ENCODE measurements around the gene FAF1. TPM values are rescaled to one million over a fixed set of nuclear protein-coding genes. Genes with fewer than 3 reads are reported as not detected.

FAF1 gene
- total and polyA plus RNA-seq, 2 donors (not counting 3 experiments of a cell fraction or from before 2014, with no cell fraction given), result 9.0 to 57.6 TPM

DNA sequence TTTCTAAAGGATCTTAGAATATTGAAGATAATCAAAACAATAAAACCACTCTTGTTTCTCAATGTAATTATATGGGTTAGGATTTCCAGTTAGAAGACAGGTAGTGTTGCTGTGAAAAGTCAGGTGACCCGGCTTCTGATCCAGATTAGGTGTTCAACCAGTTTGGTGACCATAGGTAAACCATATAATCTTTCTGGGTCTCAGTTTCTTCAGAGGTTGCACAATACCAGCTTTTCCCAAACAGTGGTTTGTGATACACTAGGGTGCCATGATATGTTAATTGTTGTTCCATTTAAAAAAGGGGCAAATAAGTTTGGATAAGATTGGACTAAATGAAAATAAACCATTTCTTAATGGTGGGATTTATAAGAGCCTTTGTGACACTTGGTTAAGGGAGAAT is 472.3 kb downstream of the FAF1 start:
- ChIA-PET CTCF (interaction anchor here (1.5 kb wide), 1 partner anchor 33 kb away, joined by 3 read pairs; no protein-coding TSS in a partner anchor), POLR2A (no interaction called here)
- no TSS peak for BruUV-seq (replicated peaks)
- dilution Hi-C loops (cut with MboI; ENCODE audit: extremely low pct_ligation_motif_present, low sequenced_read_pairs) (no loop called here), intact Hi-C loops (cut with micrococcal nuclease) (no loop called here)
- DNase-seq (ENCODE audit: low read depth, low spot score) (no peak), FAIRE-seq (no peak)
- Histone ChIP-seq H3K27ac (ENCODE audit: insufficient read depth, low read depth, low read length) (no peak overlapping the region), H3K36me3 (ENCODE audit: control insufficient read depth in 2 of 2, extremely low read depth in 1 of 2, insufficient read depth in 2 of 2, low read length in 2 of 2) (peaks cover 0 to 1% of the 10 kb centered on the region in 2 experiments), H3K4me3 (replicated peaks in 1 of 3; ENCODE audit: insufficient read depth in 1 of 3, low read depth in 1 of 3, low read length in 3 of 3) (no peak overlapping the region), H3K4me1 (ENCODE audit: control insufficient read depth, extremely low read depth, insufficient read depth, low read length) (no peaks in the 10 kb centered on the region), H3K27me3 (ENCODE audit: control insufficient read depth in 2 of 2, insufficient read depth in 2 of 2, low read length in 2 of 2) (no peaks in the 10 kb centered on the region), H3K79me2 (ENCODE audit: control insufficient read depth, insufficient read depth, low read length) (no peaks in the 10 kb centered on the region), H3K9me1 (replicated peaks; ENCODE audit: control insufficient read depth, extremely low read depth, insufficient read depth, low read length) (peaks cover 3% of the 10 kb centered on the region), H2AFZ (ENCODE audit: low read depth, low read length) (no peak overlapping the region), H3K9me3 (replicated peaks; ENCODE audit: control insufficient read depth, insufficient read depth, low read length) (no peaks in the 10 kb centered on the region), H4K20me1 (replicated peaks; ENCODE audit: control insufficient read depth, extremely low read depth, insufficient read depth, low read length) (peaks cover 2% of the 10 kb centered on the region), H3K4me2 (ENCODE audit: insufficient read depth, low read length) (no peak overlapping the region), H3K9ac (replicated peaks; ENCODE audit: extremely low read depth, insufficient read depth, low read length) (no peak overlapping the region)
- TF ChIP-seq, protein P1, sequence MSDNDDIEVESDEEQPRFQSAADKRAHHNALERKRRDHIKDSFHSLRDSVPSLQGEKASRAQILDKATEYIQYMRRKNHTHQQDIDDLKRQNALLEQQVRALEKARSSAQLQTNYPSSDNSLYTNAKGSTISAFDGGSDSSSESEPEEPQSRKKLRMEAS (IDR thresholded peaks at IDR 0.05; ENCODE audit: insufficient read depth, insufficient read length), result no peak
- no peak for TF ChIP-seq JUN (IDR thresholded peaks at IDR 0.05; ENCODE audit: borderline replicate concordance, insufficient read depth, insufficient read length, low read depth)
- no peak for TF ChIP-seq FOS (IDR thresholded peaks at IDR 0.05; ENCODE audit: borderline replicate concordance, insufficient read depth, low read length)
- no peak for TF ChIP-seq POLR2AphosphoS5 (IDR thresholded peaks at IDR 0.05; ENCODE audit: insufficient read depth, low read depth, low read length)
- TF ChIP-seq GATA2 (IDR thresholded peaks at IDR 0.05; ENCODE audit: insufficient read depth, insufficient read length, low read depth, low read length), result no peak
- TF ChIP-seq, protein P2, sequence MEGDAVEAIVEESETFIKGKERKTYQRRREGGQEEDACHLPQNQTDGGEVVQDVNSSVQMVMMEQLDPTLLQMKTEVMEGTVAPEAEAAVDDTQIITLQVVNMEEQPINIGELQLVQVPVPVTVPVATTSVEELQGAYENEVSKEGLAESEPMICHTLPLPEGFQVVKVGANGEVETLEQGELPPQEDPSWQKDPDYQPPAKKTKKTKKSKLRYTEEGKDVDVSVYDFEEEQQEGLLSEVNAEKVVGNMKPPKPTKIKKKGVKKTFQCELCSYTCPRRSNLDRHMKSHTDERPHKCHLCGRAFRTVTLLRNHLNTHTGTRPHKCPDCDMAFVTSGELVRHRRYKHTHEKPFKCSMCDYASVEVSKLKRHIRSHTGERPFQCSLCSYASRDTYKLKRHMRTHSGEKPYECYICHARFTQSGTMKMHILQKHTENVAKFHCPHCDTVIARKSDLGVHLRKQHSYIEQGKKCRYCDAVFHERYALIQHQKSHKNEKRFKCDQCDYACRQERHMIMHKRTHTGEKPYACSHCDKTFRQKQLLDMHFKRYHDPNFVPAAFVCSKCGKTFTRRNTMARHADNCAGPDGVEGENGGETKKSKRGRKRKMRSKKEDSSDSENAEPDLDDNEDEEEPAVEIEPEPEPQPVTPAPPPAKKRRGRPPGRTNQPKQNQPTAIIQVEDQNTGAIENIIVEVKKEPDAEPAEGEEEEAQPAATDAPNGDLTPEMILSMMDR (IDR thresholded peaks at IDR 0.05; ENCODE audit: extremely low read depth in 1 of 2, insufficient read depth in 1 of 2, low read depth in 1 of 2, low read length in 2 of 2), result no peak
- no peak for TF ChIP-seq POLR2A (IDR thresholded peaks at IDR 0.05; ENCODE audit: low read depth, low read length)
- no peak for TF ChIP-seq EZH2 (IDR thresholded peaks at IDR 0.05; ENCODE audit: borderline replicate concordance, low read depth, low read length, severe bottlenecking)
- no peak for TF ChIP-seq MYC (IDR thresholded peaks at IDR 0.05; ENCODE audit: low read depth, low read length)
